ENCODE data around the gene DNER. TPM values are rescaled to one million over a fixed set of nuclear protein-coding genes. Genes with fewer than 3 reads are reported as not detected.

DNER gene
- polyA plus RNA-seq, 1 donor (not counting 4 experiments of a cell fraction or from before 2014, with no cell fraction given): 8.5 TPM

- H3K4me1 ChIP-seq (ENCODE audit: control insufficient read depth, extremely low read depth, insufficient read depth, low read length): peaks cover 3% of the 10 kb centered on the region
- H3K9me3 ChIP-seq (ENCODE audit: control insufficient read depth, low read depth, low read length): no peaks in the 10 kb centered on the region
- DNase-seq (ENCODE audit: low read depth, low spot score) (no peak), FAIRE-seq (no peak)
- no peaks in the 10 kb centered on the region for H4K20me1 ChIP-seq (ENCODE audit: control insufficient read depth, extremely low read depth, insufficient read depth, low read length)
- H3K4me2 ChIP-seq (ENCODE audit: control insufficient read depth, extremely low read depth, insufficient read depth, low read depth, low read length): no peak overlapping the region
- H2AFZ ChIP-seq (ENCODE audit: control insufficient read depth, low read length): no peak overlapping the region
- no peaks in the 10 kb centered on the region for H3K27me3 ChIP-seq (ENCODE audit: control insufficient read depth, extremely low read depth, insufficient read depth, low read length)
- dilution Hi-C loops (cut with MboI; ENCODE audit: extremely low pct_ligation_motif_present, low sequenced_read_pairs): no loop called here
- no peak overlapping the region for H3K4me3 ChIP-seq (ENCODE audit: control insufficient read depth in 2 of 3, extremely low read depth in 1 of 3, insufficient read depth in 2 of 3, low read depth in 1 of 3, low read length in 3 of 3)
- H3K79me2 ChIP-seq (ENCODE audit: control insufficient read depth, insufficient read depth, low read length): no peaks in the 10 kb centered on the region
- no peak for TF ChIP-seq CTCF (optimal IDR thresholded peaks at IDR 0.05 in 1 of 3, IDR thresholded peaks at IDR 0.05 in 1 of 3, conservative IDR thresholded peaks at IDR 0.05 in 1 of 3; ENCODE audit: extremely low read depth in 1 of 3, insufficient read depth in 2 of 3, low read length in 3 of 3)
- no peak for TF ChIP-seq EZH2 (IDR thresholded peaks at IDR 0.05; ENCODE audit: low read length)
- no peaks in the 10 kb centered on the region for H3K9me1 ChIP-seq (ENCODE audit: control insufficient read depth, extremely low read depth, insufficient read depth, low read length)
- no peaks in the 10 kb centered on the region for H3K36me3 ChIP-seq (ENCODE audit: control insufficient read depth in 2 of 2, extremely low read depth in 1 of 2, insufficient read depth in 2 of 2, low read length in 2 of 2)
- no peak overlapping the region for H3K27ac ChIP-seq (ENCODE audit: control insufficient read depth, insufficient read depth, low read length)
- no peak overlapping the region for H3K9ac ChIP-seq (ENCODE audit: control insufficient read depth, extremely low read depth, insufficient read depth, low read length)
Measured at GRCh38 chr2:229467783-229468182, 246.6 kb downstream of the DNER start.

GRCh38 chr2:229463841-229464346 lies 250.5 kb downstream of the DNER start:
- H3K27me3 ChIP-seq (ENCODE audit: control insufficient read depth, extremely low read depth, insufficient read depth, low read length): no peaks in the 10 kb centered on the region
- H3K36me3 ChIP-seq (ENCODE audit: control insufficient read depth in 2 of 2, extremely low read depth in 1 of 2, insufficient read depth in 2 of 2, low read length in 2 of 2): no peaks in the 10 kb centered on the region
- TF ChIP-seq CTCF (optimal IDR thresholded peaks at IDR 0.05 in 1 of 3, IDR thresholded peaks at IDR 0.05 in 1 of 3, conservative IDR thresholded peaks at IDR 0.05 in 1 of 3; ENCODE audit: extremely low read depth in 1 of 3, insufficient read depth in 2 of 3, low read length in 3 of 3) (no peak), EZH2 (IDR thresholded peaks at IDR 0.05; ENCODE audit: low read length) (no peak)
- H3K4me1 ChIP-seq (ENCODE audit: control insufficient read depth, extremely low read depth, insufficient read depth, low read length): peaks cover 3% of the 10 kb centered on the region
- no peak overlapping the region for H3K4me3 ChIP-seq (ENCODE audit: control insufficient read depth in 2 of 3, extremely low read depth in 1 of 3, insufficient read depth in 2 of 3, low read depth in 1 of 3, low read length in 3 of 3)
- DNase-seq (ENCODE audit: low read depth, low spot score) (no peak), FAIRE-seq (peak; percentile 43)
- dilution Hi-C loops (cut with MboI; ENCODE audit: extremely low pct_ligation_motif_present, low sequenced_read_pairs): no loop called here
- peak overlapping the region; percentile 1 for H3K4me2 ChIP-seq (ENCODE audit: control insufficient read depth, extremely low read depth, insufficient read depth, low read depth, low read length)
- H2AFZ ChIP-seq (ENCODE audit: control insufficient read depth, low read length): peak overlapping the region; percentile 34
- H3K9ac ChIP-seq (ENCODE audit: control insufficient read depth, extremely low read depth, insufficient read depth, low read length): no peak overlapping the region
- H3K79me2 ChIP-seq (ENCODE audit: control insufficient read depth, insufficient read depth, low read length): no peaks in the 10 kb centered on the region
- no peak overlapping the region for H3K27ac ChIP-seq (ENCODE audit: control insufficient read depth, insufficient read depth, low read length)
- H4K20me1 ChIP-seq (ENCODE audit: control insufficient read depth, extremely low read depth, insufficient read depth, low read length): no peaks in the 10 kb centered on the region
- no peaks in the 10 kb centered on the region for H3K9me3 ChIP-seq (ENCODE audit: control insufficient read depth, low read depth, low read length)
- H3K9me1 ChIP-seq (ENCODE audit: control insufficient read depth, extremely low read depth, insufficient read depth, low read length): no peaks in the 10 kb centered on the region

Measured in keratinocyte (primary cell).